ACC112 (cell line): ENCODE data around the gene ZMYND12.

ENCODE experiments used
- H2AFZ ChIP-seq: fragments of 200-600 bp; sonication (generic); one replicate; pipeline ENCODE4 v1.6.0; 2017; ENCODE audit warnings: antibody characterized with exemption, low read length; ENCODE audit not compliant: unreplicated experiment
- H3K27ac ChIP-seq: fragments of 200-600 bp; sonication (generic); 2 replicates; pipeline ENCODE4 v1.5.1; 2014; ENCODE audit warnings: low read depth, mild to moderate bottlenecking, antibody characterized with exemption, low read length, moderate library complexity
- H3K27me3 ChIP-seq: fragments of 200-600 bp; sonication (generic); 2 replicates; pipeline ENCODE4 v1.6.1; 2014; ENCODE audit warnings: mild to moderate bottlenecking, antibody characterized with exemption, low read length, moderate library complexity, mixed read lengths; ENCODE audit not compliant: insufficient read depth
- H3K36me3 ChIP-seq: fragments of 200-600 bp; sonication (generic); 2 replicates; pipeline ENCODE4 v1.6.1; 2016; ENCODE audit warnings: mild to moderate bottlenecking, antibody characterized with exemption, low read length, moderate library complexity, mixed read lengths; ENCODE audit not compliant: insufficient read depth
- H3K4me1 ChIP-seq: fragments of 200-600 bp; sonication (generic); one replicate; pipeline ENCODE4 v1.6.1; 2016; ENCODE audit warnings: low read length, mixed read lengths; ENCODE audit not compliant: insufficient read depth, unreplicated experiment, control insufficient read depth
- H3K4me3 ChIP-seq: fragments of 200-600 bp; sonication (generic); 2 replicates; pipeline ENCODE4 v1.5.1; 2014; ENCODE audit warnings: mild to moderate bottlenecking, low read depth, low read length
- H3K79me2 ChIP-seq: fragments of 200-600 bp; sonication (generic); one replicate; pipeline ENCODE4 v1.6.0; 2016; ENCODE audit warnings: low read length; ENCODE audit not compliant: control insufficient read depth, unreplicated experiment, insufficient read depth

The ZMYND12 gene

DNA sequence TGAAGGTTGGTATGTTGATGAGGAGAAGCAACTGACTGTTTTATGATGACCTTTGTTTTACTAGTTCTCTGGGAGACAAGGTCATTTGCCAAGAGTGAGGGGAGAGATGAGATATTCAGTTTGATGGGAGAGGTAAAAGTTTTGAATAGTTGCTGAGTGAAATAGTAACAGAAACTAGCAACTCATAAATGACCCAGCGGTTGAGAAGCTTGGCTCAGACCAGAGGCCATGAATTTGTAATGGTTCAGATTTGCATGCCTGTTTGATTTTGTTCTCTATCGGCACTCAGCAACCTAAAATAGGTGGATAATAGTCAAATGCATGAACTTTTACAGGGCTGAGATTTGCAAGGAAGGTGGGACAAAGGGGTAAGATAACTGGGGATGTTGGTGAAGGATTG lies 13.9 kb upstream of the ZMYND12 start:
- Histone ChIP-seq H3K27me3 (peaks cover 19% of the 10 kb centered on the region), H3K4me3 (no peak overlapping the region), H3K4me1 (no peaks in the 10 kb centered on the region), H3K36me3 (no peaks in the 10 kb centered on the region), H3K27ac (no peak overlapping the region), H2AFZ (no peak overlapping the region), H3K79me2 (no peaks in the 10 kb centered on the region)

DNA sequence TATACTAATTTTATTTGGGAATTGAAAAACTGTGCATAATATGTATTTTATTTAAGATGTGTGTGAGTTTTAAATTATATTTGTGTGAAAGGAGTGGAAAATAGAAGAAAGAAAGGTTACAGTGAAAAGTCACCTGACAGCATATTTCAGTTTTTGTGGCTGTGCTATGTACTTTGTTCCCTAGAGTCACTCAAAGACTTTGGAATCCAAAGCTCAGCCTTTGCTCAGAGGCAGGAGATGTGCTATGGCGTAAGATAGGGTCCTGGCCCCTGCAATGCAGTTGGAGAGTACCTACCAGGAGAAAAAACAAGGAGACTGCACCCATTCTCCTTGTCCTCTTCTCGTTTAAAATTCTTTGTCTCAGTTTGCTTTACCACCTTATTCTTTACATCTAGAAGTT lies 10.2 kb upstream of the ZMYND12 start:
- Histone ChIP-seq H3K27me3 (peaks cover 11% of the 10 kb centered on the region), H3K36me3 (0 out of 2 replicates have a peak, but pooled peaks cover under 1% of the 10 kb centered on the region), H3K4me3 (no peak overlapping the region), H3K27ac (no peak overlapping the region), H3K4me1 (peaks cover 14% of the 10 kb centered on the region), H2AFZ (no peak overlapping the region), H3K79me2 (no peaks in the 10 kb centered on the region)

DNA sequence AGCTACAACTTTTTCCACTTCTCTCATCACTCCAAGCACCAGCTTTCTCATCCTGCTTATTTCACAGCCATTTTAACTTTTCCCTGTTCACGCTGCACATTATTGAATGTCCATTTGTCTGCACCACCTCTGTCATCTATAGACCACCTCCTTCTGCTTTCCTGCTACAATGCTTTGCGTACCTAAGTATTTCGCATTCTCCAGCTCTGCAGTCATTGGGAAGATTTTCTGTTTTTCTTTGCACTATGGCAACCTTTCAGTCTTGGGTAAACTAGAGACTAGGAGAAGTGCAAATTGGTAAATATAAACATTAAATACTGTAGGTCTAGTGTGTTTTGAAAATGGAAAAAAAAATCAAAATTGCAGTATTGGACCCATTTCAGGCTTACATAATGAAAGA lies 8.1 kb upstream of the ZMYND12 start:
- Histone ChIP-seq H3K4me3 (peak overlapping the region; percentile 90), H2AFZ (peak overlapping the region; percentile 98), H3K79me2 (no peaks in the 10 kb centered on the region)

DNA sequence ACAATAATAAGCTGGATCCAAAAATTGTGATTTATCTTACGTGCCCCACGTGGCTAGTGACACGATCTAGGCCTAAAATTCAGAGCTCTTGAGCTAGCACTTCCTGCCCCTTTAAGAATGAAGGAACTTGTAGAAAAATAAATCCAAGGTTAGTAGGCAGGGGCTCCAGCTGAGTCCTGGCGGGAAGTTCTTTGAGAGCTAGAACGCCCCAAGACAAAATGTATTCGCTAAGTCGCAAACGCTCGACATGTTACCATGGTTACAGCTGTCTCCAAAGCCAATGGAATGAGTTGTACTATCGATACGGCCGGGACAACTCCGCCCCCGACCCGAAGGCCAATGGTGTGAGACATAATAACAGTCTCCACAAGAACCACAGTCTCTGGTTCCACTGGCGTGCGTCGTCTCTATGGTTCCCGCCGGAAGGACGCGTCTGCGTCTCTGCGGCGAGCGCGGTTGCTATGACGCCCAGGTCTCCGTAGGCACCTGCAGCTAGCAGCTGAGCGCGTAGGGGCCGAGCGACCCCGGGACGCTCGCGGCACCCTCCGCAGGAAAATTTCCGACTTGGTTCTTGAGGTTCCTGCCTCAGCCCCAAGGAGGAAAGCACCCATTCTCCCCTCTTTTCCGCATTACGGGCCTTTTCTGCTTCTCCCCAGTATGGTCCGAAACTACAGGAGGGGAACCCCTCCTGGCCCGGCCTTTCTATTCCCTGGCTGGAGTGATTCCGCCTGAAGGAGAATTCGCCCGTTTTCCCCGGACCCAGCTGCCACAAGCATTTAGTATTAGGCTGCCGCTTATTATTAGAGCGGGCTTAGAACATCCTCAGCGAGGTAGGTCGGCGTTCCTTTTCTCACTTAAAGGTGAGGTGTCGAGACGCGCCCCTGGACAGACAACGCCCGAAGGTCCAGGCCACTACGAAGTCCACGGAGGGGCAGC lies 7.3 kb upstream of the ZMYND12 start, which contains the start of gene CCDC30:
TSS of gene CCDC30 (plus strand) at position 459 of the 936 bp plus-strand sequence. CDS start 17,266 bp downstream, outside the sequence.
- H3K27ac ChIP-seq: peak within 1 kb of the TSS; percentile 69
- H3K27me3 ChIP-seq: no peaks in the 10 kb centered on the region
- H3K4me3 ChIP-seq: peak within 1 kb of the TSS; percentile 90
- peaks cover 11% of the 10 kb centered on the region for H3K36me3 ChIP-seq
- H3K4me1 ChIP-seq: peaks cover 14% of the 10 kb centered on the region
- H3K79me2 ChIP-seq: no peaks in the 10 kb centered on the region
- peak within 1 kb of the TSS; percentile 98 for H2AFZ ChIP-seq

More for the DNA sequence above, 8.1 kb upstream of the ZMYND12 start:
- Histone ChIP-seq H3K27me3 (no peaks in the 10 kb centered on the region), H3K27ac (no peak overlapping the region), H3K36me3 (peaks cover 6% of the 10 kb centered on the region; the same call in 1 of the 2 replicates), H3K4me1 (peaks cover 14% of the 10 kb centered on the region)

DNA sequence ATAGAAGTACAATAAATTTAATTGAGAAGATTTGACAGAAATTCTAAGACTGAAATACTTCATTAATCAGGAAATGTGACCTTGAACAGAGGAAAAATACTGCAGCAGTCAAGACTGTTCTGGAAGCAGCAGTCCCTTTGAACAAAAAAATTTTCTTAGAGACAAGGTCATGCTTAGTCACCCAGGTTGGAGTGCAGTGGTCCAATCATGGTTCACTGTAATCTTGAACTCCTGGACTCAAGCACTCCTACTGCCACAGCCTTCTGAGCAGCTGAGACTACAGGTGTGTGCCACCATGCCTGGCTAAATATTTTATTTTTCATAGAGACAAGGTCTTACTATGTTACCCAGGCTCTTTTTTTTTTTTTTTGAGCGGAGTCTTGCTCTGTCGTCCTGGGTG lies 5.4 kb upstream of the ZMYND12 start:
- H3K4me3 ChIP-seq: no peak overlapping the region
- no peaks in the 10 kb centered on the region for H3K27me3 ChIP-seq
- peaks cover 14% of the 10 kb centered on the region for H3K4me1 ChIP-seq
- H3K79me2 ChIP-seq: no peaks in the 10 kb centered on the region
- peaks cover 14% of the 10 kb centered on the region for H3K36me3 ChIP-seq
- no peak overlapping the region for H2AFZ ChIP-seq
- no peak overlapping the region for H3K27ac ChIP-seq

DNA sequence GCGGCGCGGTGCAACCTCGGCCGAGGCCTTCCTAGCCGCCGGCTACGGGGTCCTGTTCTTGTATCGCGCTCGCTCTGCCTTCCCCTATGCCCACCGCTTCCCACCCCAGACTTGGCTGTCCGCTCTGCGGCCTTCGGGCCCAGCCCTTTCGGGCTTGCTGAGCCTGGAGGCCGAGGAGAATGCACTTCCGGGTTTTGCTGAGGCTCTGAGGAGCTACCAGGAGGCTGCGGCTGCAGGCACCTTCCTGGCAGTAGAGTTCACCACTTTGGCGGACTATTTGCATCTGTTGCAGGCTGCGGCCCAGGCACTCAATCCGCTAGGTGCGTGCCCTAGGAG lies 900 bp upstream of the ZMYND12 start:
- Histone ChIP-seq H3K4me3 (peak overlapping the region; percentile 90), H3K79me2 (no peaks in the 10 kb centered on the region), H3K4me1 (peaks cover 5% of the 10 kb centered on the region), H3K27ac (peak overlapping the region; percentile 35), H3K27me3 (no peaks in the 10 kb centered on the region), H3K36me3 (peaks cover 14% of the 10 kb centered on the region), H2AFZ (peak overlapping the region; percentile 97)

DNA sequence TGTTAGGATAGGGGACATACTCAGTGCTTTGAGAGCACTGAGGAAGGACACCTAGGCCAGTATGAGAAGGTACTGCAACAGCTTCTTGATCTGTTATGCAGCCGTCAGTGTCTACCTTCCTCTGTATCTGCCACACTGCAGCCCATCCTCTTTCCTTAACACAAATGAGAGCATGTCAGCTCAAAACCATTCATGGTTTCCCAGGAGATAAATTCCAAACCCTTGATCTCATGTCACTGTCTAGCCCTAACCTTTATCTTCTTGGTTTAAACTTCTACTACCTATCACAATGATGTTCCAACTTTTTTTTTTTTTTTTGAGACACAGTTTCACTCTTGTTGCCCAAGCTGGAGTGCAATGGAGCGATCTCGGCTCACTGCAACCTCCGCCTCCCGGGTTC lies 1.4 kb downstream of the ZMYND12 start:
- Histone ChIP-seq H2AFZ (no peak overlapping the region), H3K79me2 (no peaks in the 10 kb centered on the region), H3K36me3 (peaks cover 8% of the 10 kb centered on the region; the same call in 1 of the 2 replicates), H3K27ac (no peak overlapping the region), H3K4me3 (no peak overlapping the region), H3K4me1 (peaks cover 5% of the 10 kb centered on the region), H3K27me3 (no peaks in the 10 kb centered on the region)

DNA sequence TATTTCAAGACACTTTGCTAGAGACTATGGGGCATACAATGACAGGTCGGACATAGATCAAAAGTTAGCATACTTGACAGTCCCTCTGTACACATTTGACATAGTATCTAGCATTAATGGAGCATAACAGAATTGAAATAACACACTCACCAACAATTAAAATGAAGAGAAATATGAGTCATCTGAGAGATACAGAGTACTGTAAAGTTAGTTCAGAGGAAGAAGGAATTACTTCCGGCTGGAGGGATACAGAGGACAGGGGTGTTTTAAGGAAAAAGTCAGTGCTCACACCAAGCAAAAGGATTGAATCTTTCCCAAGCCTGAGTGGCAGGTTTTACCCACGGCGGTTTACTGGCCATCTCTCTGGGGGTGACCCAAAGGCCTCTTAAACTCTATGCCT lies 2.4 kb downstream of the ZMYND12 start:
- Histone ChIP-seq H3K79me2 (no peaks in the 10 kb centered on the region), H3K27me3 (no peaks in the 10 kb centered on the region), H3K4me1 (peaks cover 5% of the 10 kb centered on the region), H2AFZ (no peak overlapping the region), H3K36me3 (peaks cover 6% of the 10 kb centered on the region; the same call in 1 of the 2 replicates), H3K4me3 (no peak overlapping the region), H3K27ac (no peak overlapping the region)

DNA sequence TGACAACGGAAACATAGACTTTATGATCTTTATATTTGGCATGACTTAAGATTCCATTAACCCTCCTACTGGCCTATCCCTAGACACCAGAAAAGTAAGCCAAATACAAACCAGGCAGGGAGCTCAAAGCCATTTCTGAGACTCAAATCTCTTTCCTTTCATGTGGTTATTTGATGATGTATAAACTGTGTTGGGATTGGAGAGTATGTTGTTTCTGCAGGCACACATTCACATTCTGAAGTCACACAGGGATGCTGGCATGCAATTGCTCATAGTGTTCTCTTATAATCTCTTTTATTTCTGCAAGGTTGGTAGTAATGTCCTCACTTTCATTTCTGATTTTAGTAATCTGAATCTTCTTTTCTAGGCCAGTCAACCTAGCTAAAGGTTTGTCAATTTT lies 5.8 kb downstream of the ZMYND12 start:
- Histone ChIP-seq H3K79me2 (no peaks in the 10 kb centered on the region), H2AFZ (no peak overlapping the region), H3K36me3 (no peaks in the 10 kb centered on the region), H3K4me3 (no peak overlapping the region), H3K27ac (no peak overlapping the region), H3K27me3 (no peaks in the 10 kb centered on the region), H3K4me1 (no peaks in the 10 kb centered on the region)

DNA sequence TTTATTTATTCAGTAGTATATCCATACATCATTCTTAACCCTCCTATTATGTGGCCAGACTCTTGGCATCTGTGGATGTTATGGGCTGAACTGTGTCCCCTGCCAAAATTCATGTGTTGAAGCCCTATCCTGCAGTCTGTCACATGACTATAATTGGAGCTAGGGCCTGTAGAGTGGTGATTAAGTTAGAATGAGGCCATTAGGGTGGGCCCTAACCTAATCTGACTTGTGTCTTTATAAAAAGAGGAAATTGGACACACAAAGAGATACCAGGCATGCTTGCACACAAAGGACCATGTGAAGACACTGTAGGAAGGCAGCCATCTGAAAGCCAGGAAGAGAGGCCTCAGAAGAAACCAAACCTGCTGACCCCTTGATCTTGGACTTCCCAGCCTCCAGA lies 6.6 kb downstream of the ZMYND12 start:
- no peak overlapping the region for H2AFZ ChIP-seq
- no peaks in the 10 kb centered on the region for H3K27me3 ChIP-seq
- no peak overlapping the region for H3K27ac ChIP-seq
- H3K36me3 ChIP-seq: no peaks in the 10 kb centered on the region
- no peaks in the 10 kb centered on the region for H3K4me1 ChIP-seq
- no peaks in the 10 kb centered on the region for H3K79me2 ChIP-seq
- no peak overlapping the region for H3K4me3 ChIP-seq

DNA sequence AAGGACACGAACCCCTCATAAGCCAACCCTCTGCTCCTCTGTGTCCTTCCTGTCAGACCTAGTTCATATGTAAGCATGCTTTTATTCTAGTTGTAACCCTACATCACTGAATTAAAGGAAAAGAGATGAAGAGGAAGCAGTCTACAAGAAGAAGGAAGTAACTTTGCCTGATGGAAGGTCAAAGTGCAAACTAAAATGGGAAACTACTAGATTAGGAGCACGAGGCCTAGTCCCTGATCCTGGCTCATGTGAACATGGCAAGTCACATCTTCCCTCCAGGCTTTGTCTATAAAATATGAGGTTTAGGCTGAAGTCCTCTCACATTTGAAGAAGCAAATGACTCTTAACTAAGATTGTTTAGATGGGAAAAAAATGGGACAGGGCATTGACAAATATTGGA lies 13.2 kb downstream of the ZMYND12 start:
- H3K79me2 ChIP-seq: no peaks in the 10 kb centered on the region
- H3K4me3 ChIP-seq: no peak overlapping the region
- no peaks in the 10 kb centered on the region for H3K27me3 ChIP-seq
- H3K27ac ChIP-seq: no peak overlapping the region
- H3K36me3 ChIP-seq: no peaks in the 10 kb centered on the region
- no peak overlapping the region for H2AFZ ChIP-seq
- H3K4me1 ChIP-seq: peaks cover 14% of the 10 kb centered on the region
